ENCODE data around the gene IFITM1.

DNA sequence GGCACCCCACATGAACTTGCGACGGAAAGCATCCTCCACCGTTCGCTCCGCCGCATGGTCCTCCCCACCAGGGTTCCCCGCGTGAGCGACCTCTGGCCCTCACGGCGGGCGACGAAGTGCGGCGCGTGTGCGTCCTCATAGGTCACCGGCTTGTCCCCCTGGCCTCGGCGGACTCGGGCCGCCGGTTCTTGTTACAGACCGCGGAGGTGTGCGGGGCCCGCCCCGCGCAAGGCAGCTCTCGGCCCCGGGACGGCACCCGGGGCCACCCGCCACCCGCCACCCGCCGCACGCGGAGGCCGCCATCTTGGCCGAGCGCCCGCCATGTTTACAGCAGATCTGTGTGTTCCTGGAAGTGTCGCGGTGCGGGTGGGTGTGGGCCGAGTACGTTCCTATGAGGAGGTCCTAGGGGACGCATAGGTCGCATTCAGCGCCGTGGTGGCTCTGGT, 9.8 kb upstream of the IFITM1 start:
- TF ChIP-seq CTCF (IDR thresholded peaks at IDR 0.05; ENCODE audit: low read length) (no peak), EZH2 (IDR thresholded peaks at IDR 0.05; ENCODE audit: borderline replicate concordance, low read length) (no peak)
